T-helper 1 cell treated with Interleukin-12 subunit alpha and Interleukin-12 subunit beta and Interleukin-4 antibody, amounts not matched to agents 30 μg/mL and 1 μg/mL, for 36 hours (primary cell): ENCODE data around the gene DMP1.
"Not testable (repeated sequence)": the region's sequence is repeated elsewhere in the genome, so short reads cannot be mapped to it uniquely, and the experiment has no call there.

Source experiments
- H3K27ac Mint-ChIP-seq: one replicate; pipeline ENCODE4 v1.8.0; 2021; ENCODE audit warnings: mild to moderate bottlenecking, mixed read lengths
- H3K27me3 Mint-ChIP-seq: one replicate; pipeline ENCODE4 v1.8.0; 2021; ENCODE audit warnings: low read depth, mixed read lengths
- H3K36me3 Mint-ChIP-seq: one replicate; pipeline ENCODE4 v1.8.0; 2021; ENCODE audit warnings: low read depth, mixed read lengths
- H3K4me1 Mint-ChIP-seq: one replicate; pipeline ENCODE4 v1.8.0; 2021; ENCODE audit warnings: low read depth, mixed read lengths
- H3K4me3 Mint-ChIP-seq: one replicate; pipeline ENCODE4 v1.8.0; 2021; ENCODE audit warnings: mild to moderate bottlenecking, moderate library complexity, mixed read lengths
- H3K9me3 Mint-ChIP-seq: one replicate; pipeline ENCODE4 v1.8.0; 2021; ENCODE audit warnings: mixed read lengths

The DMP1 gene

DNA sequence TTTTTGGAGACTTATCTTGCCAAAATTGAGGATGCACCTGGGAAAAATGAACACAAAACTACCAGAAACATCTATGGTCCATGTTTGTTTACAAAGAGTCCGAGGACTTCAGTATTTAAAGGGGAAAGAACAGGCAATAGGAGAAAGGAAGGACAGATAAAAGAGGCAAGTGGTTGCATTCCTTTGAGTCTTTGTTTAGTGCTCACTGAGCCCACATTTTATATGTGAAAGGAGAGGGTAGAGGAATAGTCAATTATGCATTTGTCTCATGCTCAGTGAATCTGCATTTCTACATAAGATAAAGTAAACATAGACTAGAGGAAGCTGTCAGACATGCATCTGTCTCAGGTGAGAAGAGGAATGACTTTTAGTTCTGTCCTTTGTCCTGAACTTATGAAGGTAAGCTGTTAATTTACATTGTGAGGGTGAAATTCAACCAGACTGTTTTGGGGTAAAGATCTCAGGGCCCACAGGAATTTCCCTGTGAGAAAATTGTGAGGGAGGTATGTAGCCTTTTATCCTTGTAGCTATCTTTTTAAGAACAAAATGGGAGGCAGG is 4.5 kb downstream of the DMP1 start:
- no peaks in the 10 kb centered on the region for H3K4me1 Mint-ChIP-seq
- no peak overlapping the region for H3K4me3 Mint-ChIP-seq
- H3K27ac Mint-ChIP-seq, result no peak overlapping the region
- H3K9me3 Mint-ChIP-seq, result no peaks in the 10 kb centered on the region
- H3K36me3 Mint-ChIP-seq, result no peaks in the 10 kb centered on the region
- peaks cover 3% of the 10 kb centered on the region for H3K27me3 Mint-ChIP-seq

DNA sequence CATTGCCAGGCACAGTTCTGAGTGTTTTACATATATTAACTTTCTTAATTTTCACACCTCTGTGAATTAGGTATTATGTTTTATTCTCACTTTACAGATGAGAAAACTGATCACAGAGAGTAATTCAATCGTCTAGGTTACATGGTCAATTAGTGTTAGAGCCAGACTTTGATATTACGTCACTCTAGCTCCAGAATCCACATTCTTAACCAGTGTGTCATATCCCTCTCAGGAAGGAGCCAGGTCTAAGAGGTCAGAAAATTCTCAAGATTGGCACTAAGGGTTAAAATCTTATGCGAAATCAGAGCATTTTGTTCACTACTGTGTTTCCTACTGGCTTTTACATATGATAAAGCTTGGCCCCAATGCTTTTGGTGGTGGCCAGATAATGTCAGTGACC is 7.4 kb downstream of the DMP1 start:
- H3K27me3 Mint-ChIP-seq, result peaks cover 3% of the 10 kb centered on the region
- H3K27ac Mint-ChIP-seq, result no peak overlapping the region
- no peak overlapping the region for H3K4me3 Mint-ChIP-seq
- no peaks in the 10 kb centered on the region for H3K36me3 Mint-ChIP-seq
- H3K9me3 Mint-ChIP-seq, result no peaks in the 10 kb centered on the region
- no peaks in the 10 kb centered on the region for H3K4me1 Mint-ChIP-seq

GRCh38 chr4:87659247-87659931 is 9.3 kb downstream of the DMP1 start:
- no peaks in the 10 kb centered on the region for H3K36me3 Mint-ChIP-seq
- no peak overlapping the region for H3K27ac Mint-ChIP-seq
- H3K4me3 Mint-ChIP-seq, result no peak overlapping the region
- no peaks in the 10 kb centered on the region for H3K9me3 Mint-ChIP-seq
- H3K27me3 Mint-ChIP-seq, result peaks cover 3% of the 10 kb centered on the region
- H3K4me1 Mint-ChIP-seq, result no peaks in the 10 kb centered on the region

DNA sequence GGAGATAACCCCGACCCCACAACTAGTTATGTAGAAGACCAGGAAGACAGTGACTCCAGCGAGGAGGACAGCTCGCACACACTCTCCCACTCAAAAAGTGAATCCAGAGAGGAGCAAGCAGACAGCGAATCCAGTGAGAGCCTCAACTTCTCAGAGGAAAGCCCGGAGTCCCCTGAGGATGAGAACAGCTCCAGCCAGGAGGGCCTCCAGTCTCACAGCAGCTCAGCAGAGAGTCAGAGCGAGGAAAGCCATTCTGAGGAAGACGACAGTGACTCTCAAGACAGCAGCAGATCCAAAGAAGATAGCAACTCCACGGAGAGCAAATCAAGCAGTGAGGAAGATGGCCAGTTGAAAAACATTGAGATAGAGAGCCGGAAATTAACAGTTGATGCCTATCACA is 12.8 kb downstream of the DMP1 start:
- no peaks in the 10 kb centered on the region for H3K36me3 Mint-ChIP-seq
- no peak overlapping the region for H3K27ac Mint-ChIP-seq
- H3K27me3 Mint-ChIP-seq, result peaks cover 3% of the 10 kb centered on the region
- no peaks in the 10 kb centered on the region for H3K9me3 Mint-ChIP-seq
- no peak overlapping the region for H3K4me3 Mint-ChIP-seq
- no peaks in the 10 kb centered on the region for H3K4me1 Mint-ChIP-seq

DNA sequence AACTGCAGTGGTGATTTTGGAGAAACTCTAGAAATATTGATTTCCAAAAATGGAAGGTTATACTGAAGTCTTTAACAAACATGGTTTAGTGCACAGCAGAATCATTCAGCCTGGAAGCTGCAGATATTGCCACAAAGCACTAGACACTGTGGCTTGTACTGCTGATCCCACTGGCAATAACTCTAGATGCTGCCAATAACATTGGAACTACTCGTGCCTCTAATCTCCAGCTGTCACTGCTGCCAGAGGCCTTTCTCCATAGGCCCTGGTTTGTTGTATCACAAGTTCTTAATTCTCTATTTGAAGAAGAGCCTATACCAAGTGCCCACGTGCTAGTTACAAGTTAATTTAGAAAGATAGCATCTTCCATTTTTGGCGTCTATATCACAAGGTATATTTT is 19.3 kb downstream of the DMP1 start:
- Mint-ChIP-seq H3K4me3 (no peak overlapping the region), H3K27me3 (no peaks in the 10 kb centered on the region), H3K9me3 (peaks cover 18% of the 10 kb centered on the region), H3K27ac (no peak overlapping the region), H3K36me3 (no peaks in the 10 kb centered on the region), H3K4me1 (no peaks in the 10 kb centered on the region)

- Mint-ChIP-seq H3K4me3 (no peak overlapping the region), H3K9me3 (peaks cover 5% of the 10 kb centered on the region), H3K36me3 (no peaks in the 10 kb centered on the region), H3K4me1 (no peaks in the 10 kb centered on the region), H3K27me3 (no peaks in the 10 kb centered on the region), H3K27ac (no peak overlapping the region)
Measured at GRCh38 chr4:87677731-87678130, 27.7 kb downstream of the DMP1 start.

DNA sequence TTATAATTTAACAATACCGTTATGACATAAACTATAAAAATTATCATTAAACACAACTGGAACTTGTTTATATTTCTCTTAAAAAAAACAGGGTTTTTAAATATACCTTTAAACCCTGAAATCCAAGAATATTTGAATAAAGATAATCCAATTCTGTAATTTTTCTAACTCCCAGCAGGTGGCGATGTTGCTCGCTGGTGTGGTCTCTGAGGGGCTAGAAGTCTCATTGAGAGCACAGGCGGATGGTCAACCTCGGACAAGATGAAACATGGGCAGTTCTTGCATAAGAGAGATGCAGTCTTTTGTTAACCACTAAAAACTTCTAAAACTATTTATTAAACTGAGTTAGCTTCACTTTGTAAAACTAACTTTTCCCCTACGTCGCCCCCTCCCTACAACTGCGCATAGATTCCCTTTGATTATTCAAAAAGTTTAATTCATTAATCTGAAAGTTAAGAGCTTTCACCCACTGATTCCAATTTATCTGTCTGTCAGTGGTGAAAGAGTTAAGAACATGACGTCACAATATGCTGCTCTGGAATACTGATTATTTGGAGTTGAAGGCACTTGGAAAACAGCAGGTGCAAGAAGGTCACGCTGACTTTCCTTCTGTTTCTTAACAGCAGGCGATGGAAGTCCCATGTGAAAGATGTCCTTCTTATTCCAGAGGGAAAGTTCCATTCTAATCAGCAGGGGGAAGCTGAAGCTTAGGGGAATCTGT is 29.5 kb downstream of the DMP1 start:
- no peaks in the 10 kb centered on the region for H3K4me1 Mint-ChIP-seq
- H3K27ac Mint-ChIP-seq, result no peak overlapping the region
- no peaks in the 10 kb centered on the region for H3K9me3 Mint-ChIP-seq
- no peak overlapping the region for H3K4me3 Mint-ChIP-seq
- H3K36me3 Mint-ChIP-seq, result no peaks in the 10 kb centered on the region
- H3K27me3 Mint-ChIP-seq, result no peaks in the 10 kb centered on the region

GRCh38 chr4:87680271-87680670 is 30.2 kb downstream of the DMP1 start:
- H3K27ac Mint-ChIP-seq, result no peak overlapping the region
- H3K36me3 Mint-ChIP-seq, result no peaks in the 10 kb centered on the region
- H3K9me3 Mint-ChIP-seq, result no peaks in the 10 kb centered on the region
- no peak overlapping the region for H3K4me3 Mint-ChIP-seq
- no peaks in the 10 kb centered on the region for H3K27me3 Mint-ChIP-seq
- no peaks in the 10 kb centered on the region for H3K4me1 Mint-ChIP-seq

DNA sequence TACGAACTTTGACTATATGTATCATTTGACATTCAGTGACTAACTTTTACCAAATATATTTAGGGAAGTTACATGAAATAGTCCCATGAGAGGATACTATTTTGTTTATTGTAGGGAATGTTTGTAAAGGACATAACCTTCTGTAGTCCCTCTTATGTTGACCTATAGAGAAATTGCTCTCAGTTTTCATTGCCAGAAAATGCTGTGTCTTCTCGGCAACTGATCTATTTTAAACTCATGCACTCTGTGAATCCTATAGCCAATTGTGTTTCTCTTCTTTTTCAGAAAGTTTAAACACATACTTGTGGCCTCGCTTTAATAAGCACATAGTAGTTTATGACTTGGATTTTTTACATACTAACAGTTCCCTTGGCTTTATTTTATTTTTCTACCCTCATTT is 38.2 kb downstream of the DMP1 start:
- H3K4me1 Mint-ChIP-seq, result no peaks in the 10 kb centered on the region
- H3K27ac Mint-ChIP-seq, result no peak overlapping the region
- H3K27me3 Mint-ChIP-seq, result peaks cover 3% of the 10 kb centered on the region
- H3K9me3 Mint-ChIP-seq, result peaks cover 16% of the 10 kb centered on the region
- no peak overlapping the region for H3K4me3 Mint-ChIP-seq
- peaks cover 3% of the 10 kb centered on the region for H3K36me3 Mint-ChIP-seq

DNA sequence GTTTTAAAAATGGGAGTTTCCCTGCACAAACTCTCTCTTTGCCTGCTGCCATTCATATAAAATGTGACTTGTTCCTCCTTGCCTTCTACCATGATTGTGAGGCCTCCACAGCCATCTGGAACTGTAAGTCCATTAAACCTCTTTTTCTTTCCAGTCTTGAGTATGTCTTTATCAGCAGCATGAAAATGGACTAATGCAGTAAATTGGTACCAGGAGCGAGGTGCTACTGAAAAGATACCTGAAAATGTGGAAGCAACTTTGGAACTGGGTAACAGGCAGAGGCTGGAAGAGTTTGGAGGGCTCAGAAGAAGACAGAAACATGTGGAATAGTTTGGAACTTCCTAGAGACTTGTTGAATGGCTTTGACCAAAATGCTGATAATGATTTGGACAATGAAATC is 40.9 kb downstream of the DMP1 start:
- not testable (repeated sequence) for H3K27me3 Mint-ChIP-seq, H3K36me3 Mint-ChIP-seq, H3K4me3 Mint-ChIP-seq, H3K4me1 Mint-ChIP-seq, H3K27ac Mint-ChIP-seq
- H3K9me3 Mint-ChIP-seq, result peaks cover 18% of the 10 kb centered on the region

- H3K4me1 Mint-ChIP-seq, result not testable (repeated sequence)
Measured at GRCh38 chr4:87692060-87692459, 42.0 kb downstream of the DMP1 start.

DNA sequence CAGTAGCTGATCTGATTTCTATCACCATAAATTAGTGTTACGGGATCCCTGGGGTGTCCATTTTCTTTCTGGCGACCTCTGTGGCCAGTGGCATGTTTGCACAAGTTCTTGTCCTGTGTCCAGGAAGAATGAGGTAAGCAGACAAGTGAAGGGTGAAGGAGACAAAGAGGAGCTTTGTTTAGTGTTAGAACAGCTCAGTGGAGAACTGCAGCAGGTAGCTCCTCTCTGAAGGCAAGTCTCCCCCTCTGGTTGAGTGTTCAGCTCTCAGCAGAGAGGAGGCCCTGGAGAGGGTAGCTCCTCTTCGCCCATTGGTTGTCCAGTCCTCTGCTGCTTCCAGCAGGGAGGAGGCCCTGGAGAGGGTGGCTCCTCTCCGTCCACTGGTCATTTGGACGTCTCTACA is 47.2 kb downstream of the DMP1 start:
- Mint-ChIP-seq H3K27ac (no peak overlapping the region), H3K4me3 (no peak overlapping the region), H3K27me3 (no peaks in the 10 kb centered on the region), H3K4me1 (no peaks in the 10 kb centered on the region), H3K9me3 (peaks cover 8% of the 10 kb centered on the region), H3K36me3 (no peaks in the 10 kb centered on the region)

More at GRCh38 chr4:87692060-87692459, 42.0 kb downstream of the DMP1 start:
- not testable (repeated sequence) for H3K27ac Mint-ChIP-seq, H3K27me3 Mint-ChIP-seq, H3K4me3 Mint-ChIP-seq, H3K36me3 Mint-ChIP-seq
- peaks cover 18% of the 10 kb centered on the region for H3K9me3 Mint-ChIP-seq

GRCh38 chr4:87697945-87698344 is 47.9 kb downstream of the DMP1 start:
- Mint-ChIP-seq H3K4me1 (no peaks in the 10 kb centered on the region), H3K36me3 (no peaks in the 10 kb centered on the region), H3K4me3 (no peak overlapping the region), H3K9me3 (peaks cover 6% of the 10 kb centered on the region), H3K27ac (no peak overlapping the region), H3K27me3 (no peaks in the 10 kb centered on the region)

DNA sequence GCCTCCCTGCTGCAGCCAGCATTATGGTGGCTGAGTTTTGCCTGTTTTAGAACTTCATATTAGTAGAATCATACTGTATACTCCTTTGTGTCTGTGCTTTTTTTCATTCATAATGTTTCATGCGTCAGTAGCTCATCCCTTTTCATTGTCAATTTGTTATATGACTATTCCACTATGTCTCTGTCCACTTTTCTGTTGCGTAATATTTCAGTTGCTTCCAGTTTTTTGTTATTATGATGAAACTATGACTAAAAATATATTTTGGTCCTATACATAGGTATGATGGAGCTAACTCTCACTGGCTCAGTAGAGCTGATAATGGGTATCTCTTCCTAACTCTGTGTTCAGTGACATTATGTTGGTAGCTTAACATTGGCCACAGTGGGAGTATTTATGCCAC is 48.3 kb downstream of the DMP1 start:
- Mint-ChIP-seq H3K27ac (no peak overlapping the region), H3K4me1 (no peaks in the 10 kb centered on the region), H3K9me3 (peaks cover 1% of the 10 kb centered on the region), H3K36me3 (no peaks in the 10 kb centered on the region), H3K4me3 (no peak overlapping the region), H3K27me3 (no peaks in the 10 kb centered on the region)

DNA sequence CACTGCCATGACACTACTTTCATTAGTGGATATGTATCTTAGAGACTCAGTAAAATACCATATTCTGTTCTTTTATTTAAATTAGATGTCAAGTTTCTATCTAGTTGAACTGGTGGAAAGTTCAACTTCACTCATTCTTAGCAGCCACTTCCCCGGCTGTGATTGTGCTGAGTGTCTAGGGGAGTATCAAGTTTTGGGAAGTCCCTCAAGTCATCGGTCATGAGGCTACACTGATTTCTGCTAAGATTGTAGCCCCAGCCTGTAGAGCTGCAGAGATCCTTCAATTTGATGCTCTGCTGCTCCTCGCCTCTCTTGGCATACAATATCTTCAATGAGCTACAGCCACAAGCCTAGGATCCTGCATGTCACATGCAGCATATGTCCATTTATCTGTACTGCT is 53.9 kb downstream of the DMP1 start:
- Mint-ChIP-seq H3K27me3 (peaks cover 8% of the 10 kb centered on the region), H3K4me1 (no peaks in the 10 kb centered on the region), H3K36me3 (no peaks in the 10 kb centered on the region), H3K27ac (no peak overlapping the region), H3K4me3 (no peak overlapping the region), H3K9me3 (no peaks in the 10 kb centered on the region)
